Left ventricle myocardium superior (tissue), 1 donor: ENCODE results near the gene GPRIN2. TPM values are rescaled to one million over a fixed set of nuclear protein-coding genes. Genes with fewer than 3 reads are reported as not detected.
A peak's percentile ranks its signal among the peaks of the same experiment; 100 is the strongest.
"Not testable (repeated sequence)": the region's sequence is repeated elsewhere in the genome, so short reads cannot be mapped to it uniquely, and the experiment has no call there.

Source experiments
- ATAC-seq: fragments of 200-7000 bp; cut with Tn5 transposase; one replicate; pipeline ENCODE4 v1.9.1; 2020; ENCODE audit warnings: mild to moderate bottlenecking, moderate library complexity
- DNase-seq: peaks from one replicate; pipeline ENCODE4 v3.0.0-alpha.2; 2020
- intact Hi-C: fragments of 100-400 bp; cut with micrococcal nuclease; formaldehyde crosslinking; loops from one replicate; pipeline ENCODE4 v1.11.0; 2022
- total RNA-seq: library from RNA; stranded (reverse); fragmentation: NEBNext Ultra II Directional; extraction: Animal tissue kit (Norgen Biotek cat#: 25700); gene quantifications from one replicate; pipeline ENCODE4 v1.2.1, GENCODE V29; 2021
- donor health status: DM: no; HTN: yes; CAD: no; lungs with severe emphysema.

The GPRIN2 gene
- total RNA-seq, 1 donor from 2014 or later, result not detected

GRCh38 chr10:46541017-46541661, 15.3 kb downstream of the GPRIN2 start:
- DNase-seq (peak; percentile 62), ATAC-seq (peak; percentile 27)
- intact Hi-C loops, result no loop called here

- ATAC-seq (no peak), DNase-seq (peak; percentile 24)
- intact Hi-C loops, result no loop called here
These were observed 15.9 kb downstream of the GPRIN2 start for GRCh38 chr10:46540412-46541016.

GRCh38 chr10:46539596-46540411, 16.7 kb downstream of the GPRIN2 start:
- peak; percentile 18 for DNase-seq
- intact Hi-C loops, result no loop called here
- no peak for ATAC-seq

GRCh38 chr10:46538717-46539426, 17.6 kb downstream of the GPRIN2 start:
- intact Hi-C loops, result no loop called here
- no peak for DNase-seq
- no peak for ATAC-seq

- ATAC-seq, result no peak
- no peak for DNase-seq
- intact Hi-C loops, result no loop called here
These were observed 18.3 kb downstream of the GPRIN2 start for GRCh38 chr10:46538155-46538554.

GRCh38 chr10:46537309-46537708, 19.1 kb downstream of the GPRIN2 start:
- intact Hi-C loops, result no loop called here
- ATAC-seq, result no peak
- DNase-seq, result no peak

GRCh38 chr10:46536781-46537180, 19.7 kb downstream of the GPRIN2 start:
- ATAC-seq (no peak), DNase-seq (no peak)
- intact Hi-C loops, result no loop called here

GRCh38 chr10:46536171-46536570, 20.3 kb downstream of the GPRIN2 start:
- intact Hi-C loops, result no loop called here
- ATAC-seq, result no peak
- DNase-seq, result no peak

- intact Hi-C loops, result no loop called here
- no peak for ATAC-seq
- peak; percentile 16 for DNase-seq
These were observed 21.5 kb downstream of the GPRIN2 start for GRCh38 chr10:46534828-46535524.

GRCh38 chr10:46532256-46532655, 24.2 kb downstream of the GPRIN2 start:
- DNase-seq, result peak; percentile 6
- ATAC-seq, intact Hi-C loops: not testable (repeated sequence)

- ATAC-seq, result no peak
- intact Hi-C loops, result no loop called here
- DNase-seq, result peak; percentile 28
These were observed 25.9 kb downstream of the GPRIN2 start for GRCh38 chr10:46530249-46531186.

GRCh38 chr10:46529742-46530141, 26.7 kb downstream of the GPRIN2 start:
- intact Hi-C loops, DNase-seq, ATAC-seq: not testable (repeated sequence)

GRCh38 chr10:46528675-46529615, 27.5 kb downstream of the GPRIN2 start:
- intact Hi-C loops, result no loop called here
- DNase-seq, result peak; percentile 13
- ATAC-seq, result no peak

GRCh38 chr10:46528171-46528671, 28.2 kb downstream of the GPRIN2 start:
- DNase-seq (peak; percentile 25), ATAC-seq (no peak)
- intact Hi-C loops, result no loop called here

GRCh38 chr10:46527241-46527811, 29.1 kb downstream of the GPRIN2 start:
- DNase-seq (peak; percentile 28), ATAC-seq (no peak)
- intact Hi-C loops, result no loop called here

- DNase-seq, result peak; percentile 31
- intact Hi-C loops, result no loop called here
These were observed 29.8 kb downstream of the GPRIN2 start for GRCh38 chr10:46526682-46527038.

More at GRCh38 chr10:46526682-46527038, 29.8 kb downstream of the GPRIN2 start:
- no peak for ATAC-seq
